Stomach (tissue), 9 donors: Measurements from ENCODE around the gene WIPF2. TPM values are rescaled to one million over a fixed set of nuclear protein-coding genes. Genes with fewer than 3 reads are reported as not detected.

Experiments
- DNase-seq, 2 donors: peaks; one replicate each; pipeline versions ENCODE4 v3.0.0 to v3.0.0-alpha.2; 2013 to 2019
- H3K27ac ChIP-seq, 5 donors: fragments of 200-600 bp in 4 of 5; sonication (generic) in 4 of 5; one replicate each; pipeline ENCODE4 v1.5.1; 2013 to 2019; ENCODE audit warnings: mild to moderate bottlenecking in 1 of 5, moderate library complexity in 1 of 5
- H3K27me3 ChIP-seq, 3 donors: fragments of 200-600 bp; sonication (generic); one replicate each; pipeline ENCODE4 v1.5.1; 2017 to 2019; ENCODE audit warnings: mixed run types in 1 of 3
- H3K36me3 ChIP-seq, 4 donors: fragments of 200-600 bp; sonication (generic); 1 replicate in 3 of 4; 2 replicates in 1 of 4; pipeline ENCODE4 v1.5.1; 2016 to 2019
- H3K4me1 ChIP-seq, 4 donors: fragments of 200-600 bp; sonication (generic); one replicate each; pipeline ENCODE4 v1.5.1; 2016 to 2019
- H3K4me3 ChIP-seq, 4 donors: fragments of 200-600 bp; sonication (generic) in 3 of 4; one replicate each; pipeline ENCODE4 v1.5.1; 2016 to 2019; ENCODE audit warnings: mild to moderate bottlenecking in 1 of 4
- H3K9me3 ChIP-seq, 4 donors: fragments of 200-600 bp; sonication (generic); one replicate each; pipeline ENCODE4 v1.5.1; 2016 to 2019
- CTCF ChIP-seq, 7 experiments: fragments of 450-650 bp in 4 of 7; fragments of 200-600 bp in 3 of 7; sonication (generic) in 3 of 7; IDR thresholded peaks; one replicate each; pipeline ENCODE4 v1.5.1; 2016 to 2019; ENCODE audit warnings: antibody characterized with exemption in 7 of 7, control low read depth in 2 of 7, mild to moderate bottlenecking in 1 of 7
- EP300 ChIP-seq: sonication (generic); formaldehyde crosslinking; IDR thresholded peaks from one replicate; pipeline ENCODE4 v1.6.1; 2017; ENCODE audit warnings: antibody characterized with exemption
- POLR2A ChIP-seq, 4 donors: fragments of 450-650 bp; IDR thresholded peaks; one replicate each; pipeline ENCODE4 v1.6.1; 2016; ENCODE audit warnings: antibody characterized with exemption in 4 of 4, control low read depth in 2 of 4, mild to moderate bottlenecking in 1 of 4, moderate library complexity in 1 of 4
- POLR2AphosphoS5 ChIP-seq, 3 donors: sonication (generic); formaldehyde crosslinking; IDR thresholded peaks; one replicate each; pipeline ENCODE4 v1.6.1; 2016; ENCODE audit warnings: antibody characterized with exemption in 3 of 3
- WGBS, 5 donors: extraction: QIAGEN DNeasy Blood & Tissue Kit in 3 of 5; methylation state at CpG; one replicate each; pipeline versions ENCODE4 v1.1.5 to v1.1.7; 2013 to 2018; 5-methylcytosine and 5-hydroxymethylcytosine counted together
- intact Hi-C: fragments of 100-400 bp; cut with DNase I; formaldehyde crosslinking; loops from one replicate; pipeline ENCODE4 v1.15.1; 2023; ENCODE audit warnings: low total_unique reads
- polyA plus RNA-seq, 3 donors: library from polyadenylated mRNA; stranded (reverse); fragments of 200-250 nt; gene quantifications; one replicate each; pipeline ENCODE4 v1.2.3, GENCODE V29; 2013
- total RNA-seq, 5 donors: library from RNA; depleted of rRNA; stranded (reverse); fragments of >200 nt; gene quantifications; one replicate each; pipeline versions ENCODE4 v1.1.0 to v1.2.3, GENCODE V29; 2014 to 2016
- donor health status: healthy with polysubstance abuse.
- donor health status: Bipolar disorder and iron deficiency.
- donor health status: healthy.

WIPF2 gene
- total and polyA plus RNA-seq, 8 donors: 1.4 to 40.6 (median 13.5) TPM

GRCh38 chr17:40311575-40311974 is 92.5 kb downstream of the WIPF2 start:
- Histone ChIP-seq H3K27ac (peak overlapping the region; percentile 17 to 98 (median 66)), H3K36me3 (no peaks in the 10 kb centered on the region), H3K27me3 (no peaks in the 10 kb centered on the region), H3K4me3 (no peak overlapping the region), H3K4me1 (peaks cover 91 to 100% (median 97%) of the 10 kb centered on the region in 4 donors), H3K9me3 (no peaks in the 10 kb centered on the region)
- TF ChIP-seq POLR2A (IDR thresholded peaks at IDR 0.05): no peak
- TF ChIP-seq EP300: no peak
- TF ChIP-seq POLR2AphosphoS5 (IDR thresholded peaks at IDR 0.05): peak in 1 of 3 donors; percentile 41
- TF ChIP-seq CTCF (IDR thresholded peaks at IDR 0.05): no peak
- peak; percentile 55 to 61 for DNase-seq
- intact Hi-C loops: no loop called here
- 17 to 41% (median 24%) methylated on average over 2 of the region's 2 CpGs for WGBS, 5 donors

GRCh38 chr17:40312131-40312731 is 93.1 kb downstream of the WIPF2 start:
- Histone ChIP-seq H3K27me3 (no peaks in the 10 kb centered on the region), H3K4me3 (no peak overlapping the region), H3K36me3 (no peaks in the 10 kb centered on the region), H3K27ac (peak overlapping the region; percentile 17 to 98 (median 66)), H3K9me3 (no peaks in the 10 kb centered on the region), H3K4me1 (peaks cover 91 to 100% (median 97%) of the 10 kb centered on the region in 4 donors)
- intact Hi-C loops: no loop called here
- 23 to 49% (median 30%) methylated on average over 7 of the region's 7 CpGs for WGBS, 5 donors
- no peak for TF ChIP-seq CTCF (IDR thresholded peaks at IDR 0.05)
- TF ChIP-seq POLR2AphosphoS5 (IDR thresholded peaks at IDR 0.05): no peak
- TF ChIP-seq EP300: no peak
- no peak for TF ChIP-seq POLR2A (IDR thresholded peaks at IDR 0.05)
- DNase-seq: no peak

- 47 to 68% (median 58%) methylated on average over 3 to 4 of the region's 4 CpGs for WGBS, 5 donors
- no peak for DNase-seq
- Histone ChIP-seq H3K27ac (peak overlapping the region in 4 of 5 donors; percentile 53 to 98 (median 81)), H3K9me3 (no peaks in the 10 kb centered on the region), H3K4me3 (no peak overlapping the region), H3K4me1 (peaks cover 89 to 99% (median 96%) of the 10 kb centered on the region in 4 donors), H3K36me3 (no peaks in the 10 kb centered on the region), H3K27me3 (no peaks in the 10 kb centered on the region)
- intact Hi-C loops: no loop called here
- TF ChIP-seq CTCF (IDR thresholded peaks at IDR 0.05) (no peak), POLR2A (IDR thresholded peaks at IDR 0.05) (no peak), POLR2AphosphoS5 (IDR thresholded peaks at IDR 0.05) (no peak), EP300 (no peak)
Measured at GRCh38 chr17:40312893-40313667, 94.0 kb downstream of the WIPF2 start.

GRCh38 chr17:40313668-40314583 is 94.8 kb downstream of the WIPF2 start:
- H3K4me3 ChIP-seq: no peak overlapping the region
- H3K36me3 ChIP-seq: no peaks in the 10 kb centered on the region
- peaks cover 85 to 96% (median 93%) of the 10 kb centered on the region in 4 donors for H3K4me1 ChIP-seq
- WGBS, 5 donors: 63 to 71% (median 65%) methylated on average over 6 to 7 of the region's 7 CpGs
- TF ChIP-seq EP300 (no peak), POLR2A (IDR thresholded peaks at IDR 0.05) (no peak), CTCF (IDR thresholded peaks at IDR 0.05) (no peak), POLR2AphosphoS5 (IDR thresholded peaks at IDR 0.05) (no peak)
- H3K27me3 ChIP-seq: no peaks in the 10 kb centered on the region
- peak in 1 of 2 donors; percentile 67 for DNase-seq
- peak overlapping the region in 3 of 5 donors; percentile 93 to 98 (median 96) for H3K27ac ChIP-seq
- H3K9me3 ChIP-seq: no peaks in the 10 kb centered on the region
- intact Hi-C loops: no loop called here
